HEK293 (cell line): ENCODE measurements around the gene FGD4.
A peak's percentile ranks its signal among the peaks of the same experiment; 100 is the strongest.

Experiments used
- GLIS2 ChIP-seq: fragments of 450-650 bp; formaldehyde crosslinking; IDR thresholded peaks from 2 replicates; pipeline ENCODE4 v1.5.1; 2016; ENCODE audit warnings: missing biosample characterization, missing genetic modification characterization
- PRDM4 ChIP-seq: fragments of 450-650 bp; formaldehyde crosslinking; IDR thresholded peaks from 2 replicates; pipeline ENCODE4 v1.5.1; 2017; ENCODE audit warnings: missing biosample characterization, missing genetic modification characterization
- SP2 ChIP-seq: fragments of 450-650 bp; formaldehyde crosslinking; IDR thresholded peaks from 2 replicates; pipeline ENCODE4 v1.5.1; 2016; ENCODE audit warnings: missing biosample characterization, missing genetic modification characterization
- SP7 ChIP-seq: fragments of 450-650 bp; formaldehyde crosslinking; IDR thresholded peaks from 2 replicates; pipeline ENCODE4 v1.5.1; 2016; ENCODE audit warnings: missing biosample characterization, missing genetic modification characterization
- YY2 ChIP-seq: fragments of 450-650 bp; formaldehyde crosslinking; IDR thresholded peaks from 2 replicates; pipeline ENCODE4 v1.5.1; 2016; ENCODE audit warnings: missing biosample characterization, missing genetic modification characterization
- ZBTB11 ChIP-seq: fragments of 450-650 bp; formaldehyde crosslinking; conservative IDR thresholded peaks from 2 replicates; pipeline ENCODE4 v1.5.1; 2016; ENCODE audit warnings: low read depth, missing biosample characterization, missing genetic modification characterization
- ZBTB17 ChIP-seq: fragments of 450-650 bp; formaldehyde crosslinking; IDR thresholded peaks from 2 replicates; pipeline ENCODE4 v1.5.1; 2016; ENCODE audit warnings: missing biosample characterization, missing genetic modification characterization
- ZBTB7A ChIP-seq: fragments of 450-650 bp; formaldehyde crosslinking; IDR thresholded peaks from 2 replicates; pipeline ENCODE4 v1.5.1; 2016; ENCODE audit warnings: low read depth, missing biosample characterization, missing genetic modification characterization
- ZNF112 ChIP-seq: fragments of 450-650 bp; formaldehyde crosslinking; IDR thresholded peaks from 2 replicates; pipeline ENCODE4 v1.5.0; 2017; ENCODE audit warnings: missing biosample characterization, missing genetic modification characterization
- ZNF121 ChIP-seq: fragments of 450-650 bp; formaldehyde crosslinking; IDR thresholded peaks from 2 replicates; pipeline ENCODE4 v1.5.1; 2016; ENCODE audit warnings: missing biosample characterization, missing genetic modification characterization
- ZNF221 ChIP-seq: fragments of 450-650 bp; formaldehyde crosslinking; IDR thresholded peaks from 2 replicates; pipeline ENCODE4 v1.5.1; 2017; ENCODE audit warnings: missing biosample characterization, missing genetic modification characterization, borderline replicate concordance
- ZNF292 ChIP-seq: fragments of 450-650 bp; formaldehyde crosslinking; IDR thresholded peaks from 2 replicates; pipeline ENCODE4 v1.5.1; 2016; ENCODE audit warnings: low read depth, missing biosample characterization, missing genetic modification characterization, borderline replicate concordance
- ZNF362 ChIP-seq: fragments of 450-650 bp; formaldehyde crosslinking; IDR thresholded peaks from 2 replicates; pipeline ENCODE4 v1.5.1; 2016; ENCODE audit warnings: missing biosample characterization, missing genetic modification characterization
- ZNF391 ChIP-seq: fragments of 450-650 bp; formaldehyde crosslinking; IDR thresholded peaks from 2 replicates; pipeline ENCODE4 v1.5.1; 2016; ENCODE audit warnings: low read depth, missing biosample characterization, missing genetic modification characterization, borderline replicate concordance
- ZNF394 ChIP-seq: fragments of 450-650 bp; formaldehyde crosslinking; IDR thresholded peaks from 2 replicates; pipeline ENCODE4 v1.5.1; 2016; ENCODE audit warnings: missing biosample characterization, missing genetic modification characterization, mild to moderate bottlenecking, moderate library complexity, borderline replicate concordance
- ZNF488 ChIP-seq: fragments of 450-650 bp; formaldehyde crosslinking; IDR thresholded peaks from 2 replicates; pipeline ENCODE4 v1.5.1; 2016; ENCODE audit warnings: missing biosample characterization, missing genetic modification characterization
- ZNF529 ChIP-seq: fragments of 450-650 bp; formaldehyde crosslinking; IDR thresholded peaks from 2 replicates; pipeline ENCODE4 v1.5.1; 2017; ENCODE audit warnings: missing genetic modification characterization, missing biosample characterization; ENCODE audit not compliant: insufficient replicate concordance
- ZNF585B ChIP-seq: fragments of 450-650 bp; formaldehyde crosslinking; IDR thresholded peaks from 2 replicates; pipeline ENCODE4 v1.5.1; 2016; ENCODE audit warnings: missing biosample characterization, missing genetic modification characterization
- ZNF623 ChIP-seq: fragments of 450-650 bp; formaldehyde crosslinking; IDR thresholded peaks from 2 replicates; pipeline ENCODE4 v1.5.1; 2016; ENCODE audit warnings: missing biosample characterization, missing genetic modification characterization
- ZNF629 ChIP-seq: fragments of 450-650 bp; formaldehyde crosslinking; IDR thresholded peaks from 2 replicates; pipeline ENCODE4 v1.5.1; 2017; ENCODE audit warnings: missing biosample characterization, missing genetic modification characterization
- ZNF639 ChIP-seq: fragments of 450-650 bp; formaldehyde crosslinking; IDR thresholded peaks from 2 replicates; pipeline ENCODE4 v1.5.1; 2016; ENCODE audit warnings: missing biosample characterization, missing genetic modification characterization
- ZNF658 ChIP-seq: fragments of 450-650 bp; formaldehyde crosslinking; IDR thresholded peaks from 2 replicates; pipeline ENCODE4; 2016; ENCODE audit warnings: missing biosample characterization, missing genetic modification characterization
- ZNF843 ChIP-seq: fragments of 450-650 bp; formaldehyde crosslinking; IDR thresholded peaks from 2 replicates; pipeline ENCODE4 v1.5.1; 2016; ENCODE audit warnings: missing biosample characterization, missing genetic modification characterization
- ZSCAN18 ChIP-seq: fragments of 450-650 bp; formaldehyde crosslinking; IDR thresholded peaks from 2 replicates; pipeline ENCODE4 v1.5.1; 2016; ENCODE audit warnings: missing biosample characterization, missing genetic modification characterization
- TF ChIP-seq, protein P1 (sequence below): fragments of 450-650 bp; formaldehyde crosslinking; IDR thresholded peaks from 2 replicates; pipeline ENCODE4 v1.5.1; 2016; ENCODE audit warnings: missing biosample characterization, missing genetic modification characterization

Gene FGD4

GRCh38 chr12:32399370-32400113 is at the start of gene FGD4 (continued):
- TF ChIP-seq ZSCAN18 (tag by site-specific recombination) (no peak), PRDM4 (no peak), ZNF529 (tag by site-specific recombination) (no peak), ZNF391 (no peak), ZNF623 (no peak), ZNF629 (tag by site-specific recombination) (peak; percentile 71; the same call in 1 of the 2 replicates), ZNF639 (tag by site-specific recombination) (no peak), ZNF292 (no peak), ZBTB11 (tag by site-specific recombination) (peak; percentile 73), SP2 (peak; percentile 85), ZNF112 (tag by site-specific recombination) (no peak), YY2 (no peak), ZNF221 (tag by site-specific recombination) (no peak), SP7 (tag by site-specific recombination) (peak; percentile 85), ZBTB17 (peak; percentile 97), ZNF488 (tag by site-specific recombination) (0 out of 2 replicates have a peak, but pooled peaks have one; percentile 28), GLIS2 (peak; percentile 92), ZBTB7A (tag by site-specific recombination) (0 out of 2 replicates have a peak, but pooled peaks have one; percentile 51), ZNF121 (no peak), ZNF362 (tag by site-specific recombination) (no peak; the same call in 1 of the 2 replicates), ZNF585B (tag by site-specific recombination) (no peak), ZNF394 (peak; percentile 69; the same call in 1 of the 2 replicates), ZNF658 (tag by site-specific recombination) (no peak), ZNF843 (tag by site-specific recombination) (peak; percentile 74)
- TF ChIP-seq, protein P1, sequence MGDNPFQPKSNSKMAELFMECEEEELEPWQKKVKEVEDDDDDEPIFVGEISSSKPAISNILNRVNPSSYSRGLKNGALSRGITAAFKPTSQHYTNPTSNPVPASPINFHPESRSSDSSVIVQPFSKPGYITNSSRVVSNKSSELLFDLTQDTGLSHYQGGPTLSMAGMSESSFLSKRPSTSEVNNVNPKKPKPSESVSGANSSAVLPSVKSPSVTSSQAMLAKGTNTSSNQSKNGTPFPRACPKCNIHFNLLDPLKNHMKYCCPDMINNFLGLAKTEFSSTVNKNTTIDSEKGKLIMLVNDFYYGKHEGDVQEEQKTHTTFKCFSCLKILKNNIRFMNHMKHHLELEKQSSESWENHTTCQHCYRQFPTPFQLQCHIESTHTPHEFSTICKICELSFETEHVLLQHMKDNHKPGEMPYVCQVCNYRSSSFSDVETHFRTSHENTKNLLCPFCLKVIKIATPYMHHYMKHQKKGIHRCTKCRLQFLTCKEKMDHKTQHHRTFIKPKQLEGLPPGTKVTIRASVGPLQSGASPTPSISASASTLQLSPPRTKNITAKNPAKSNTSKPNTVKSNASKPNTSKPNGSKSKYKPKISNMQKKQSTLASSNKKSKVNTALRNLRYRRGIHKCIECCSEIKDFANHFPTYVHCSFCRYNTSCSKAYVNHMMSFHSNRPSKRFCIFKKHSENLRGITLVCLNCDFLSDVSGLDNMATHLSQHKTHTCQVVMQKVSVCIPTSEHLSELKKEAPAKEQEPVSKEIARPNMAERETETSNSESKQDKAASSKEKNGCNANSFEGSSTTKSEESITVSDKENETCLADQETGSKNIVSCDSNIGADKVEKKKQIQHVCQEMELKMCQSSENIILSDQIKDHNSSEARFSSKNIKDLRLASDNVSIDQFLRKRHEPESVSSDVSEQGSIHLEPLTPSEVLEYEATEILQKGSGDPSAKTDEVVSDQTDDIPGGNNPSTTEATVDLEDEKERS (tag by site-specific recombination), result no peak
